ENCODE data around the gene DCLK1. TPM values are rescaled to one million over a fixed set of nuclear protein-coding genes. Genes with fewer than 3 reads are reported as not detected.

The DCLK1 gene
- total and polyA plus RNA-seq, 10 of the 15 experiments (the other 5 are each of a cell fraction or from before 2014, with no cell fraction given): not detected

DNA sequence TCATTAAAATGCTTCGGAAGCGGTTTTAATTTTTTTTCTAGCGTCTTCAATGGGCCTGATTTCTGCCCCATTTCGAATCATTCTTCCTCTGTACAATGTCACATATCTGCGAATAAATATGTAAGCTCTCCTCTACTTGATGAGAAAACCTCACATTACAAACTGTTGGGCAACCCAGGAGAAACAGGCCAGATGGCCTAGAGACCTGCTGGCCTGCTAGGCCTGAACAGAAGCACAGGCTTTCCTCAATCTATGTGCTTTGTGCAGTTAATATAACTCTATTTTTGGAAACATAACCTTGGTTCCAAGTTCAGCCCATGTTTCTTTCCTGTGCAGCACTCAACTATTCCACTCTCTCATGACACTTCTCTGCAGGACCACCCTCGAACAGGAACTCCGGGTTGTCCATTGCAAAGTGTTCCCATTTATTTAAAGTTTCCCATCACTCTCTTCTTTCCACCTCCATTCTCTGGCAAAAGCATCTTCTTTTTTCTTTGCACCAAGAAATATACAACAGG, 42.0 kb downstream of the DCLK1 start:
- SMC1A ChIA-PET (ENCODE audit: uncharacterized antibody, unreplicated experiment): no interaction called here

More for the DNA sequence above, 42.0 kb downstream of the DCLK1 start:
- H3K36me3 ChIP-seq (ENCODE audit: control insufficient read depth in 2 of 2, insufficient read depth in 2 of 2, low read length in 1 of 2): no peaks in the 10 kb centered on the region
- WGBS (ENCODE audit: insufficient coverage, insufficient replicate concordance, low lambda C conversion rate, missing lambda C conversion rate): 10% methylated on average over 7 of the region's 7 CpGs
- DNase-seq (ENCODE audit: low read depth, low spot score): no peak
- H2AFZ ChIP-seq (ENCODE audit: control insufficient read depth, low read depth, low read length): no peak overlapping the region
- intact Hi-C loops (cut with micrococcal nuclease; ENCODE audit: unreplicated experiment) (no loop called here), in situ Hi-C loops (cut with MboI) (no loop called here)
- no peaks in the 10 kb centered on the region for H3K9me3 ChIP-seq (replicated peaks; ENCODE audit: control insufficient read depth, insufficient read depth, low read length)
- no TSS peak for BruUV-seq (replicated peaks)
- RAD21 ChIA-PET (ENCODE audit: unreplicated experiment): no interaction called here
- no peak overlapping the region for H3K4me3 ChIP-seq
- H3K4me1 ChIP-seq (ENCODE audit: control insufficient read depth, insufficient read depth, low read length): no peaks in the 10 kb centered on the region
- TF ChIP-seq SREBF2 (IDR thresholded peaks at IDR 0.05; ENCODE audit: low read length) (no peak), SUZ12 (IDR thresholded peaks at IDR 0.05; ENCODE audit: unreplicated experiment) (no peak), USF1 (IDR thresholded peaks at IDR 0.05; ENCODE audit: borderline replicate concordance, extremely low read length, insufficient read depth, low read depth, low read length) (no peak), NFXL1 (IDR thresholded peaks at IDR 0.05; ENCODE audit: borderline replicate concordance) (no peak), SUPT20H (IDR thresholded peaks at IDR 0.05; ENCODE audit: borderline replicate concordance, control insufficient read depth, low read depth, low read length) (no peak), IRF4 (IDR thresholded peaks at IDR 0.05; ENCODE audit: low read depth, low read length) (no peak), TBL1XR1 (IDR thresholded peaks at IDR 0.05; ENCODE audit: low read depth, low read length) (no peak), NBN (IDR thresholded peaks at IDR 0.05) (no peak), ZNF622 (IDR thresholded peaks at IDR 0.05) (no peak)
- TF ChIP-seq, protein P1, sequence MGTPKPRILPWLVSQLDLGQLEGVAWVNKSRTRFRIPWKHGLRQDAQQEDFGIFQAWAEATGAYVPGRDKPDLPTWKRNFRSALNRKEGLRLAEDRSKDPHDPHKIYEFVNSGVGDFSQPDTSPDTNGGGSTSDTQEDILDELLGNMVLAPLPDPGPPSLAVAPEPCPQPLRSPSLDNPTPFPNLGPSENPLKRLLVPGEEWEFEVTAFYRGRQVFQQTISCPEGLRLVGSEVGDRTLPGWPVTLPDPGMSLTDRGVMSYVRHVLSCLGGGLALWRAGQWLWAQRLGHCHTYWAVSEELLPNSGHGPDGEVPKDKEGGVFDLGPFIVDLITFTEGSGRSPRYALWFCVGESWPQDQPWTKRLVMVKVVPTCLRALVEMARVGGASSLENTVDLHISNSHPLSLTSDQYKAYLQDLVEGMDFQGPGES (IDR thresholded peaks at IDR 0.05): no peak
- TF ChIP-seq, protein P2, sequence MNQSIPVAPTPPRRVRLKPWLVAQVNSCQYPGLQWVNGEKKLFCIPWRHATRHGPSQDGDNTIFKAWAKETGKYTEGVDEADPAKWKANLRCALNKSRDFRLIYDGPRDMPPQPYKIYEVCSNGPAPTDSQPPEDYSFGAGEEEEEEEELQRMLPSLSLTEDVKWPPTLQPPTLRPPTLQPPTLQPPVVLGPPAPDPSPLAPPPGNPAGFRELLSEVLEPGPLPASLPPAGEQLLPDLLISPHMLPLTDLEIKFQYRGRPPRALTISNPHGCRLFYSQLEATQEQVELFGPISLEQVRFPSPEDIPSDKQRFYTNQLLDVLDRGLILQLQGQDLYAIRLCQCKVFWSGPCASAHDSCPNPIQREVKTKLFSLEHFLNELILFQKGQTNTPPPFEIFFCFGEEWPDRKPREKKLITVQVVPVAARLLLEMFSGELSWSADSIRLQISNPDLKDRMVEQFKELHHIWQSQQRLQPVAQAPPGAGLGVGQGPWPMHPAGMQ (IDR thresholded peaks at IDR 0.05; ENCODE audit: borderline replicate concordance): no peak
- no peak overlapping the region for H3K27ac ChIP-seq (ENCODE audit: control insufficient read depth, insufficient read depth)
- no peaks in the 10 kb centered on the region for H4K20me1 ChIP-seq (ENCODE audit: control insufficient read depth, insufficient read depth)
- H3K27me3 ChIP-seq (replicated peaks in 1 of 2; ENCODE audit: control insufficient read depth in 2 of 2, insufficient read depth in 2 of 2, low read length in 1 of 2): no peaks in the 10 kb centered on the region
- POLR2A ChIA-PET: no interaction called here
- FAIRE-seq: no peak
- H3K4me2 ChIP-seq (ENCODE audit: control insufficient read depth, insufficient read depth): no peak overlapping the region
- CTCF ChIA-PET: no interaction called here
- no peak overlapping the region for H3K9ac ChIP-seq (ENCODE audit: control insufficient read depth, insufficient read depth, low read length)
- no peaks in the 10 kb centered on the region for H3K79me2 ChIP-seq (ENCODE audit: control insufficient read depth, insufficient read depth, low read length)
- ATAC-seq: no peak
